Tibial artery (tissue), 4 donors: Measurements from ENCODE around the gene ARL15.
A peak's percentile ranks its signal among the peaks of the same experiment; 100 is the strongest.

ENCODE experiments used
- DNase-seq, 2 donors: peaks; one replicate each; pipeline ENCODE4 v3.0.0-alpha.2; 2019
- H3K27ac ChIP-seq, 2 donors: fragments of 200-600 bp; sonication (generic) in 1 of 2; 1 replicate in 1 of 2; 2 replicates in 1 of 2; pipeline ENCODE4 v1.5.1; 2018 to 2019; ENCODE audit warnings: mild to moderate bottlenecking in 1 of 2
- H3K27me3 ChIP-seq, 2 donors: fragments of 200-600 bp; sonication (generic) in 1 of 2; one replicate each; pipeline versions ENCODE4 v1.5.1 to v1.6.0; 2016 to 2019
- H3K36me3 ChIP-seq, 3 donors: fragments of 200-600 bp; sonication (generic) in 2 of 3; one replicate each; pipeline ENCODE4 v1.5.1; 2016 to 2019; ENCODE audit warnings: mild to moderate bottlenecking in 2 of 3
- H3K4me1 ChIP-seq, 4 donors: fragments of 200-600 bp; sonication (generic) in 2 of 4; 1 replicate in 3 of 4; 2 replicates in 1 of 4; pipeline ENCODE4 v1.5.1; 2016 to 2019
- H3K4me3 ChIP-seq, 2 donors: fragments of 200-600 bp; sonication (generic) in 1 of 2; 1 replicate in 1 of 2; 2 replicates in 1 of 2; pipeline ENCODE4 v1.5.1; 2018 to 2019; ENCODE audit warnings: mild to moderate bottlenecking in 2 of 2
- H3K9me3 ChIP-seq, 3 donors: fragments of 200-600 bp; sonication (generic) in 1 of 3; one replicate each; pipeline ENCODE4 v1.5.1; 2016 to 2019
- intact Hi-C: fragments of 100-400 bp; cut with DNase I; formaldehyde crosslinking; loops from one replicate; pipeline ENCODE4 v1.15.0; 2023; ENCODE audit warnings: low total_unique reads
- TF ChIP-seq, protein P1 (sequence below), 2 experiments: fragments of 200-600 bp in 1 of 2; fragments of 450-650 bp in 1 of 2; IDR thresholded peaks; one replicate each; pipeline ENCODE4 v1.5.1; 2017 to 2019; ENCODE audit warnings: antibody characterized with exemption in 2 of 2, mild to moderate bottlenecking in 1 of 2, moderate library complexity in 1 of 2

The ARL15 gene

GRCh38 chr5:53944981-53945380 lies 365.4 kb downstream of the ARL15 start:
- intact Hi-C loops, result no loop called here
- H3K36me3 ChIP-seq, result no peaks in the 10 kb centered on the region

DNA sequence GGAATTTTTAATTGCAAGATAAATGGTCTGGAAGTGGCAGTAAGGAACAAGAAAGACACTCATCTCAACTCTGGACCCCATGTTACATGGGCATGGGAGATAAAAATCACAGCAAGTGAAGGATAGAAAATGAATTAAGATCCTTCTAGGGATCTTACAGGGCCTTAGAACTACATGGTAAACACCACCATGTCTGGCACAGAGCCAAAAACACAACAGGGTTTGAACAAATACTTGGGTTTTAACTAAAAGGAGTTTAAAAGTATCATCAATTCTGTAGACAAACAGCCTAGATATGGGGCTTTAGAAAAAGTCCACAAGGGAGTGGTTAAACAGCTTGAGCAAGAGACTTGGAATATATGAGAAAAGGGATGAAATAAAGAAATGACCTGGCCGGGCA lies 366.4 kb downstream of the ARL15 start:
- Histone ChIP-seq H3K27me3 (no peaks in the 10 kb centered on the region), H3K27ac (no peak overlapping the region)

More at GRCh38 chr5:53944981-53945380, 365.4 kb downstream of the ARL15 start:
- no peak for DNase-seq
- TF ChIP-seq, protein P1, sequence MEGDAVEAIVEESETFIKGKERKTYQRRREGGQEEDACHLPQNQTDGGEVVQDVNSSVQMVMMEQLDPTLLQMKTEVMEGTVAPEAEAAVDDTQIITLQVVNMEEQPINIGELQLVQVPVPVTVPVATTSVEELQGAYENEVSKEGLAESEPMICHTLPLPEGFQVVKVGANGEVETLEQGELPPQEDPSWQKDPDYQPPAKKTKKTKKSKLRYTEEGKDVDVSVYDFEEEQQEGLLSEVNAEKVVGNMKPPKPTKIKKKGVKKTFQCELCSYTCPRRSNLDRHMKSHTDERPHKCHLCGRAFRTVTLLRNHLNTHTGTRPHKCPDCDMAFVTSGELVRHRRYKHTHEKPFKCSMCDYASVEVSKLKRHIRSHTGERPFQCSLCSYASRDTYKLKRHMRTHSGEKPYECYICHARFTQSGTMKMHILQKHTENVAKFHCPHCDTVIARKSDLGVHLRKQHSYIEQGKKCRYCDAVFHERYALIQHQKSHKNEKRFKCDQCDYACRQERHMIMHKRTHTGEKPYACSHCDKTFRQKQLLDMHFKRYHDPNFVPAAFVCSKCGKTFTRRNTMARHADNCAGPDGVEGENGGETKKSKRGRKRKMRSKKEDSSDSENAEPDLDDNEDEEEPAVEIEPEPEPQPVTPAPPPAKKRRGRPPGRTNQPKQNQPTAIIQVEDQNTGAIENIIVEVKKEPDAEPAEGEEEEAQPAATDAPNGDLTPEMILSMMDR (IDR thresholded peaks at IDR 0.05), result no peak
- Histone ChIP-seq H3K27ac (no peak overlapping the region), H3K4me1 (peaks cover 0 to 9% (median 0%) of the 10 kb centered on the region in 4 donors), H3K27me3 (no peaks in the 10 kb centered on the region), H3K9me3 (no peaks in the 10 kb centered on the region), H3K4me3 (no peak overlapping the region)

GRCh38 chr5:53942724-53943123 lies 367.6 kb downstream of the ARL15 start:
- TF ChIP-seq, protein P1 (IDR thresholded peaks at IDR 0.05), result no peak
- H3K4me1 ChIP-seq, result peaks cover 0 to 9% (median 0%) of the 10 kb centered on the region in 4 donors
- no peaks in the 10 kb centered on the region for H3K36me3 ChIP-seq
- DNase-seq, result no peak
- no peak overlapping the region for H3K27ac ChIP-seq
- no peaks in the 10 kb centered on the region for H3K27me3 ChIP-seq
- no peak overlapping the region for H3K4me3 ChIP-seq
- intact Hi-C loops, result no loop called here
- H3K9me3 ChIP-seq, result no peaks in the 10 kb centered on the region

More for the DNA sequence above, 366.4 kb downstream of the ARL15 start:
- H3K4me3 ChIP-seq, result no peak overlapping the region
- H3K36me3 ChIP-seq, result no peaks in the 10 kb centered on the region
- no peak for DNase-seq
- intact Hi-C loops, result no loop called here
- H3K4me1 ChIP-seq, result peaks cover 0 to 9% (median 0%) of the 10 kb centered on the region in 4 donors
- no peaks in the 10 kb centered on the region for H3K9me3 ChIP-seq
- TF ChIP-seq, protein P1 (IDR thresholded peaks at IDR 0.05), result no peak

GRCh38 chr5:53940921-53941320 lies 369.5 kb downstream of the ARL15 start:
- no peaks in the 10 kb centered on the region for H3K9me3 ChIP-seq
- intact Hi-C loops, result no loop called here
- H3K27ac ChIP-seq, result no peak overlapping the region
- no peaks in the 10 kb centered on the region for H3K36me3 ChIP-seq
- TF ChIP-seq, protein P1 (IDR thresholded peaks at IDR 0.05), result no peak
- H3K4me3 ChIP-seq, result no peak overlapping the region
- peaks cover 0 to 27% (median 5%) of the 10 kb centered on the region in 4 donors for H3K4me1 ChIP-seq
- DNase-seq, result no peak
- H3K27me3 ChIP-seq, result no peaks in the 10 kb centered on the region

- TF ChIP-seq, protein P1 (IDR thresholded peaks at IDR 0.05), result no peak
- H3K27ac ChIP-seq, result peak overlapping the region in 1 of 2 donors; percentile 21
- H3K4me1 ChIP-seq, result peaks cover 0 to 47% (median 5%) of the 10 kb centered on the region in 4 donors
- no peaks in the 10 kb centered on the region for H3K27me3 ChIP-seq
- no peaks in the 10 kb centered on the region for H3K36me3 ChIP-seq
- H3K4me3 ChIP-seq, result no peak overlapping the region
- no peaks in the 10 kb centered on the region for H3K9me3 ChIP-seq
- intact Hi-C loops, result no loop called here
- DNase-seq, result no peak
Measured at GRCh38 chr5:53937467-53937866, 372.9 kb downstream of the ARL15 start.
